Measurements from ENCODE around the gene MTX1.

DNA sequence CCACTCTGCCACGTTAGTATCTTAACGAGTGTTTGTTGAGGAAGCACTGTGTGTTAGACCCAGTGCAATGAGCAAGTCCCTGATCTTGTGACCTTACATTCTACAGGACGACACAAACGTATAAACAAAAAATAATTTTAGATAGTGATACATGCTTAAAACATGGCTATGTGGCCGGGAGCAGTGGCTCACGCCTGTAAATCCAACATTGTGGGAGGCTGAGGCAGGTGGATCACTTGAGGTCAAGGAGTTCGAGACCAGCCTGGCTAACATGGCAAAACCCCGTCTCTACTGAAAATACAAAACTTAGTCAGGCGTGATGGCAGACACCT is 19.6 kb downstream of the MTX1 start:
- no peak for TF ChIP-seq POLR2A (IDR thresholded peaks at IDR 0.05)
- TF ChIP-seq, protein P1, sequence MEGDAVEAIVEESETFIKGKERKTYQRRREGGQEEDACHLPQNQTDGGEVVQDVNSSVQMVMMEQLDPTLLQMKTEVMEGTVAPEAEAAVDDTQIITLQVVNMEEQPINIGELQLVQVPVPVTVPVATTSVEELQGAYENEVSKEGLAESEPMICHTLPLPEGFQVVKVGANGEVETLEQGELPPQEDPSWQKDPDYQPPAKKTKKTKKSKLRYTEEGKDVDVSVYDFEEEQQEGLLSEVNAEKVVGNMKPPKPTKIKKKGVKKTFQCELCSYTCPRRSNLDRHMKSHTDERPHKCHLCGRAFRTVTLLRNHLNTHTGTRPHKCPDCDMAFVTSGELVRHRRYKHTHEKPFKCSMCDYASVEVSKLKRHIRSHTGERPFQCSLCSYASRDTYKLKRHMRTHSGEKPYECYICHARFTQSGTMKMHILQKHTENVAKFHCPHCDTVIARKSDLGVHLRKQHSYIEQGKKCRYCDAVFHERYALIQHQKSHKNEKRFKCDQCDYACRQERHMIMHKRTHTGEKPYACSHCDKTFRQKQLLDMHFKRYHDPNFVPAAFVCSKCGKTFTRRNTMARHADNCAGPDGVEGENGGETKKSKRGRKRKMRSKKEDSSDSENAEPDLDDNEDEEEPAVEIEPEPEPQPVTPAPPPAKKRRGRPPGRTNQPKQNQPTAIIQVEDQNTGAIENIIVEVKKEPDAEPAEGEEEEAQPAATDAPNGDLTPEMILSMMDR (IDR thresholded peaks at IDR 0.05) = no peak

All from Peyer's patch (tissue), 4 donors.